Measurements from ENCODE around the gene FAM210B. TPM values are rescaled to one million over a fixed set of nuclear protein-coding genes. Genes with fewer than 3 reads are reported as not detected.

Gene FAM210B
- total and polyA plus RNA-seq, 2 of the 13 experiments (the other 11 are each of a cell fraction or from before 2014, with no cell fraction given), result 75.9 to 107 TPM

GRCh38 chr20:56386219-56386618 lies 27.4 kb downstream of the FAM210B start:
- H3K27me3 ChIP-seq (ENCODE audit: control insufficient read depth in 1 of 2, insufficient read depth in 2 of 2, low read length in 2 of 2), result no peaks in the 10 kb centered on the region; a peak in 1 of 5 replicates
- peak overlapping the region; percentile 15 for H3K27ac ChIP-seq (ENCODE audit: extremely low read length, insufficient read depth, low read length)
- in situ Hi-C loops (cut with HindIII; ENCODE audit: extremely low pct_ligation_motif_present, low pct_unique_long_range_greater_than_20kb) (no loop called here), intact Hi-C loops (cut with micrococcal nuclease; ENCODE audit: unreplicated experiment) (no loop called here)
- H3K4me3 ChIP-seq (replicated peaks in 1 of 3; ENCODE audit: insufficient read depth in 1 of 3, low read depth in 2 of 3, low read length in 3 of 3), result no peak overlapping the region
- no peaks in the 10 kb centered on the region for H4K20me1 ChIP-seq (ENCODE audit: insufficient read depth, low read length)
- H3K79me2 ChIP-seq (ENCODE audit: insufficient read depth, low read length), result peaks cover 81% of the 10 kb centered on the region
- H3K4me2 ChIP-seq (ENCODE audit: low read depth, low read length), result no peak overlapping the region
- POLR2A ChIA-PET, result no interaction called here
- H2AFZ ChIP-seq (ENCODE audit: low read length), result no peak overlapping the region
- ATAC-seq (no peak; the same call in 2 of the 3 replicates), FAIRE-seq (no peak), DNase-seq (ENCODE audit: low spot score) (peak; percentile 39)
- BruUV-seq (replicated peaks), result no TSS peak
- H3K9me3 ChIP-seq (ENCODE audit: low read length), result no peaks in the 10 kb centered on the region
- no peak overlapping the region for H3K9ac ChIP-seq (ENCODE audit: insufficient read depth, low read depth, low read length)
- peaks cover 63% of the 10 kb centered on the region for H3K4me1 ChIP-seq (ENCODE audit: insufficient read depth, low read length)
- peaks cover 27 to 74% of the 10 kb centered on the region in 2 experiments for H3K36me3 ChIP-seq (replicated peaks in 1 of 2; ENCODE audit: control insufficient read depth in 1 of 2, insufficient read depth in 2 of 2, low read length in 2 of 2)
- 87% methylated on average over 6 of the region's 6 CpGs for WGBS (ENCODE audit: low lambda C conversion rate)
- CTCF ChIA-PET (ENCODE audit: low intra/inter-chr PET ratio, low total read pairs), result no interaction called here
- TF ChIP-seq BHLHE40 (IDR thresholded peaks at IDR 0.05; ENCODE audit: low read length) (no peak), NFE2 (CRISPR knock-in tag; IDR thresholded peaks at IDR 0.05) (peak; percentile 35; the same call in 1 of the 2 replicates), ZNF800 (CRISPR knock-in tag; IDR thresholded peaks at IDR 0.05) (no peak), ARNTL (CRISPR knock-in tag; IDR thresholded peaks at IDR 0.05) (no peak), CREBL2 (CRISPR knock-in tag; IDR thresholded peaks at IDR 0.05; ENCODE audit: borderline replicate concordance) (no peak), ATF5 (CRISPR knock-in tag; IDR thresholded peaks at IDR 0.05; ENCODE audit: low read depth) (no peak), ARID5B (CRISPR knock-in tag; IDR thresholded peaks at IDR 0.05) (0 out of 2 replicates have a peak, but pooled peaks have one; percentile 15), ZNF747 (CRISPR knock-in tag; IDR thresholded peaks at IDR 0.05; ENCODE audit: borderline replicate concordance) (no peak), ZNF180 (CRISPR knock-in tag; IDR thresholded peaks at IDR 0.05; ENCODE audit: borderline replicate concordance, low read depth) (no peak), MIER3 (CRISPR knock-in tag; IDR thresholded peaks at IDR 0.05; ENCODE audit: borderline replicate concordance) (no peak), GATA4 (IDR thresholded peaks at IDR 0.05; ENCODE audit: borderline replicate concordance, low read depth) (no peak), ZMYM4 (CRISPR knock-in tag; IDR thresholded peaks at IDR 0.05) (no peak), MAFK (conservative IDR thresholded peaks at IDR 0.05 in 1 of 2, IDR thresholded peaks at IDR 0.05 in 1 of 2; ENCODE audit: low read length in 2 of 2) (peak; percentile 80 to 91), SMYD3 (CRISPR knock-in tag; IDR thresholded peaks at IDR 0.05) (no peak), ZNF160 (CRISPR knock-in tag; IDR thresholded peaks at IDR 0.05) (no peak), FOXJ3 (CRISPR knock-in tag; IDR thresholded peaks at IDR 0.05; ENCODE audit: borderline replicate concordance) (no peak), ZNF280B (CRISPR knock-in tag; IDR thresholded peaks at IDR 0.05; ENCODE audit: borderline replicate concordance) (no peak)
